T-helper 1 cell treated with Interleukin-12 subunit alpha and Interleukin-12 subunit beta and Interleukin-4 antibody, amounts not matched to agents 30 ng/mL and 1 ng/mL, for 36 hours (primary cell): ENCODE data around the gene LAMB1. TPM values are rescaled to one million over a fixed set of nuclear protein-coding genes. Genes with fewer than 3 reads are reported as not detected.
"Not testable (repeated sequence)": the region's sequence is repeated elsewhere in the genome, so short reads cannot be mapped to it uniquely, and the experiment has no call there.

Source experiments
- intact Hi-C: fragments of 100-400 bp; cut with micrococcal nuclease; formaldehyde crosslinking; loops from one replicate; pipeline ENCODE4 v1.15.1; 2024
- total RNA-seq: library from RNA; stranded (reverse); gene quantifications from 2 replicates; pipeline ENCODE4 v1.2.3, GENCODE V29; 2022

LAMB1 gene
- total RNA-seq, 1 donor from 2014 or later = not detected

DNA sequence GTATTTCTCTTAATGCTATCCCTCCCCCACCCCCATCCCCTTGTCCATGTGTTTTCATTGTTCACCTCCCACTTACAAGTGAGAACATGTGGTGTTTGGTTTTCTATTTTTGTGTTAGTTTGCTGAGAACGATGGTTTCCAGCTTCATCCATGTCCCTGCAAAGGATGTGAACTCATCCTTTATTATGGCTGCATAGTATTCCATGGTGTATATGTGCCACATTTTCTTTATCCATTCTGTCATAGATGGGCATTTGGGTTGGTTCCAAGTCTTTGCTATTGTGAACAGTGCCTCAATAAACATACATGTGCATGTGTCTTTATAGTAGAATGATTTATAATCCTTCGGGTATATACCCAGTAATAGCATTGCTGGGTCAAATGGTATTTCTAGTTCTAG is 81.1 kb downstream of the LAMB1 start:
- intact Hi-C loops = loop anchor here (10.0 kb wide), 1 partner anchor 223 kb away; no protein-coding TSS in a partner anchor

- intact Hi-C loops = loop anchor here (10.0 kb wide), 1 partner anchor 225 kb away; no protein-coding TSS in a partner anchor
Observed at GRCh38 chr7:107920048-107920772, 82.8 kb downstream of the LAMB1 start.

DNA sequence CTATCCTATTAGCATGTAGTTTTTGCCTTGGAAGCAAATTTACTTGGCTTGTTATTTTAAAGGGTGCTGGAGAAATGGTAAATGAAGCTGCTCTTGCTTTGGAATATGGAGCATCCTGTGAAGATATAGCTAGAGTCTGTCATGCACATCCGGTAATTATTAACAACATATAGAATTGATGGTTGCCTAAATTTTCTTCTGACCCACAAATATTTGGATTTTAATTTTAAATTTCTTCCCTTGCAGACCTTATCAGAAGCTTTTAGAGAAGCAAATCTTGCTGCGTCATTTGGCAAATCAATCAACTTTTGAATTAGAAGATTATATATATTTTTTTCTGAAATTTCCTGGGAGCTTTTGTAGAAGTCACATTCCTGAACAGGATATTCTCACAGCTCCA is 84.0 kb downstream of the LAMB1 start:
- intact Hi-C loops = no loop called here

- intact Hi-C loops = no loop called here
Observed at GRCh38 chr7:107917763-107918651, 85.0 kb downstream of the LAMB1 start.

DNA sequence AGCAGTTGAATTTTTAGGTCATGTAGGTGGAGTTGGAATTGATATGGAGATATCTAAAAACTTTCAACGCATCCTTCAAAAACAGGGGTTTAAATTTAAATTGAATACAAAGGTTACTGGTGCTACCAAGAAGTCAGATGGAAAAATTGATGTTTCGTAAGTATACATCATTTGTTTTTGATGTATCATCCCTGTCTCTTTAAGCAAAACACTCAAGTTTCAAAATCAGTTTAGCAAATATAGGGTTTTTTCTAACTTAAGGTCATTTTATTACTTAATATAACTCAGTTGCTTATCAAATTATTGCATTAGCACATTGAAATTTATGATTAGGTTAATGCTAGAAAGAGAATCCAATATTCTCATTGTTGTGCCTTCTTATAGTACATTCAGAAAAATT is 87.4 kb downstream of the LAMB1 start:
- intact Hi-C loops = no loop called here

- intact Hi-C loops = no loop called here
Observed at GRCh38 chr7:107914831-107915230, 88.1 kb downstream of the LAMB1 start.

- intact Hi-C loops = no loop called here
Observed at GRCh38 chr7:107913851-107914250, 89.1 kb downstream of the LAMB1 start.

GRCh38 chr7:107911981-107912380 is 91.0 kb downstream of the LAMB1 start:
- intact Hi-C loops = no loop called here

- intact Hi-C loops = no loop called here
Observed at GRCh38 chr7:107909445-107909844, 93.5 kb downstream of the LAMB1 start.

DNA sequence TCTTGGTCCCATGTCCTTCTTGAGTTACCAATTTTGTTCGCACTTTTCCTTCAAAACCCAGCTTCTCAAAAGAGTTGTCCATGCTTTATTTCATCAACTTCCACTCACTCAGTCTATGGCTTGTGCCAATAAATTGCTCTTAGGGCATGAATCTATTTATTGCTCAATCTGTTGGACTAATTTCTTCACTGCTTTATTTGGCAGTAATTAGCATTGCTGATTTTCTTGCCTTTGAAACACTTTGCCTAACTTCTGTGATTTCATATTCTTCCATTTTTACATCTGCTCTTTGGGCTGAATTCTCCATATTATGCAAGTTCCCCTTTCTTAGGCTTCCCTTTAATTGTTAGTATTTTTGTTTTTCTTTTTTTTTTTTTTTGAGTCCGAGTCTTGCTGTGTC is 95.2 kb downstream of the LAMB1 start:
- intact Hi-C loops = no loop called here

GRCh38 chr7:107902381-107902780 is 100.6 kb downstream of the LAMB1 start:
- intact Hi-C loops = no loop called here

DNA sequence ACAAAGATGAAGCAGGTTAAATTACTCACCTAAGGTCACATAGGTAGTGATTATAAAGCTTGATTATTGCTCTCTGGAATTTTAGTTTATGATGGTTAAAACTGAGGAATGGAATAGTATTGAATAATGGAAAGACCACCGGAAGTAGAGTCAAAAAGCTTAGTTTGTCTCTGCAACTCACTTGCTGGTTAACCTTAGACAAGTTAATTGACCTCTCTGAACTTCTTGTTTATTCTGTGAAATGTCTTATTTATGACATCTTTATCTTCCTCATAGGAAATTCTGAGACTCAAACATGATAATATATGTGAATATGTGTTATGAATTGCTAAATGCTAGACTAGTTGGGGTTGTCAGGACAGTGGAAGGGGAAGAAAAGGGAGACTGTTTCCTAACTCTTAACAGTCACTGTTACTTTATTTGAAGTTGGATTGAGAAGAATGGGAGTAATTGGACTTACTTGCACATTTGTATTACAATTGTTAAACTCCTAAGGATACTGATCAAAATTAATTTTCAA is 102.4 kb downstream of the LAMB1 start:
- intact Hi-C loops = no loop called here

- intact Hi-C loops = loop anchor here (10.0 kb wide), 1 partner anchor 1234 kb away; the partner anchor contains the start of gene CCDC71L
Observed at GRCh38 chr7:107898997-107899594, 103.9 kb downstream of the LAMB1 start.

- intact Hi-C loops = loop anchor here (5.0 to 10.0 kb wide), 4 partner anchors 310 to 1228 kb away; partner anchors contain the start of genes BCAP29, CCDC71L and PNPLA8
Observed at GRCh38 chr7:107892367-107892741, 110.6 kb downstream of the LAMB1 start.

DNA sequence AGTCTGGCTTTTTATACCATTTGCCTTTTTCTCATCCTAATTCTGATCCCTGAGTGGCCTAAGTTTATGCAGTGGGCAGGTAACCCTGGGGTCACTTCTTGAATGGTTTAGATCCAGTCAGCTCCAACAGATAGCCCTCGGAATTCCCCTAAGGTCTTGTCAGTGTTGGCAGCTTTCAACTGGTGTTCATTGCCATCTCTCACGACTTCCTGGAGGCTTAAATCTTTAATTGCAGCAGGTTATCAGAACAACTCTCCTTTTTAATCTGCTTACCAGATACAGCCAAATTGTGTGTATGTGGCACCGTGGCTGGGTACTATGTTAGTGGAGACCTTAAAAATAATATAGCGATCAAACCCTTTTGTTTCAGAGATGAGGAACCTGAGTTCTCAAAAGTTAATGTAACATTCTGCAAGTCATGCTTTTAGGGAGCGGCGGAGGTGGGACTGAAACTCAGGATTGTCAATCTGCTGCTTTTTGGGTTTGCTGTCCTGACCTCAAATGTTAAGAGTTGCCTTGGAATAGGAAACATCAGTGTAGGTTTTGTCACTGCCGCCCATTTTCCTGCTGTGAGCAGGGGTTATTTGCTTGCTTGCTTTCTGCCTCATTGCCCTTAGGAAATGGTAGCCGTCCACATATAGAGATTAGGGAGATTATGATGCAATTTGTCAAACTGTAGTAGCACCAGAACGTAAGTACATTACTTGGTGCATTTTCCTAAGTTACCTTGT is 111.2 kb downstream of the LAMB1 start:
- intact Hi-C loops = loop anchor here (1.0 to 10.0 kb wide), 15 partner anchors 12 to 1605 kb away; partner anchors contain the start of genes BCAP29, CCDC71L, COG5 and DNAJB9

GRCh38 chr7:107890962-107891635 is 111.9 kb downstream of the LAMB1 start, which contains the start of gene DLD:
Gene DLD, plus strand, starts transcription at chr7:107891183. Its CDS starts 68 bp downstream, at chr7:107891251.
- intact Hi-C loops = loop anchor here (1.0 to 10.0 kb wide), 15 partner anchors 12 to 1604 kb away; partner anchors contain the start of genes BCAP29, CCDC71L, COG5 and DNAJB9

- intact Hi-C loops = loop anchor here (2.0 to 10.0 kb wide), 7 partner anchors 232 to 1604 kb away; partner anchors contain the start of genes BCAP29, CCDC71L, PIK3CG and PNPLA8
Observed at GRCh38 chr7:107890493-107890961, 112.4 kb downstream of the LAMB1 start.

GRCh38 chr7:107889992-107890391 is 113.0 kb downstream of the LAMB1 start:
- intact Hi-C loops = loop anchor here (2.0 to 10.0 kb wide), 7 partner anchors 231 to 1603 kb away; partner anchors contain the start of genes BCAP29, CCDC71L, PIK3CG and PNPLA8

DNA sequence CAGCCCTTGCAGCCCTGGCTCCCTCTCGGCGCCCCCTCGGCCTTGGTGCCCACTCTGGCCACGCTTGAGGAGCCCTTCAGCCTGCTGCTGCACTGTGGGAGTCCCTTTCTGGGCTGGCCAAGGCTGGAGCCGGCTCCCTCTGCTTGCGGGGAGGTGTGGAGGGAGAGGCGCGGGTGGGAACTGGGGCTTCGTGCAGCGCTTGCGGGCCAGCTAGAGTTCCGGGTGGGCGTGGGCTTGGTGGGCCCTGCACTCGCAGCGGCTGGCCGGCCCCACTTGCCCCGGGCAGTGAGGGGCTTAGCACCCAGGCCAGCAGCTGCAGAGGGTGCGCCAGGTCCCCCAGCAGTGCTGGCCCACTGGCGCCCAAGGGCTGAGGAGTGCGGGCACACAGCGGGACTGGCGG is 115.1 kb downstream of the LAMB1 start:
- intact Hi-C loops = not testable (repeated sequence)
